ENCODE measurements around the gene CYP4V2.
"Not testable (repeated sequence)": the region's sequence is repeated elsewhere in the genome, so short reads cannot be mapped to it uniquely, and the experiment has no call there.

CYP4V2 gene

GRCh38 chr4:186227744-186228513, 36.6 kb downstream of the CYP4V2 start:
- no peak for DNase-seq (ENCODE audit: low read depth in 3 of 3, low spot score in 1 of 3)

GRCh38 chr4:186228514-186228894, 37.1 kb downstream of the CYP4V2 start:
- DNase-seq (ENCODE audit: low read depth in 3 of 3, low spot score in 1 of 3), result no peak

GRCh38 chr4:186234367-186234766, 43.0 kb downstream of the CYP4V2 start:
- no peak for DNase-seq (ENCODE audit: low read depth in 3 of 3, low spot score in 1 of 3)

DNA sequence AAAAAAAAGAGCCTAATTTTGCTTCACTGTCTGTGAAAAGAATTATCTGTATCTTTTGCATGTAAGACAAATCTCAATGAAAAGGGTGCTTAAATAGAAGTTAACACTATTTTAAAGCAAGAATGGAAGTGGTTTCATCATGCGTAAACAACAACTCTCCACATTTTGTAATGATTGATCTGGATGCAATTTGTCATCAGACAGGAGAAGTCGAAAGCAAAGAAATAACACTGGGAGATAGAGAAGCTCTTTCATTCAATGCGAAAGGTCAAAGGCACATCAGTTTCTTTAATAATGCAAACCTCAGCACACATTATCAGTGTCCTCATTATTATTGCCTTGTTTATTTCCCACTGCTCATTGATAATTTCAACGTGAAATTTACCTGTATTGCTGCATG, 44.8 kb downstream of the CYP4V2 start:
- DNase-seq (ENCODE audit: low read depth in 3 of 3, low spot score in 1 of 3), result no peak

- DNase-seq (ENCODE audit: low read depth in 3 of 3, low spot score in 1 of 3), result no peak
Observed at GRCh38 chr4:186240452-186240847, 49.1 kb downstream of the CYP4V2 start.

DNA sequence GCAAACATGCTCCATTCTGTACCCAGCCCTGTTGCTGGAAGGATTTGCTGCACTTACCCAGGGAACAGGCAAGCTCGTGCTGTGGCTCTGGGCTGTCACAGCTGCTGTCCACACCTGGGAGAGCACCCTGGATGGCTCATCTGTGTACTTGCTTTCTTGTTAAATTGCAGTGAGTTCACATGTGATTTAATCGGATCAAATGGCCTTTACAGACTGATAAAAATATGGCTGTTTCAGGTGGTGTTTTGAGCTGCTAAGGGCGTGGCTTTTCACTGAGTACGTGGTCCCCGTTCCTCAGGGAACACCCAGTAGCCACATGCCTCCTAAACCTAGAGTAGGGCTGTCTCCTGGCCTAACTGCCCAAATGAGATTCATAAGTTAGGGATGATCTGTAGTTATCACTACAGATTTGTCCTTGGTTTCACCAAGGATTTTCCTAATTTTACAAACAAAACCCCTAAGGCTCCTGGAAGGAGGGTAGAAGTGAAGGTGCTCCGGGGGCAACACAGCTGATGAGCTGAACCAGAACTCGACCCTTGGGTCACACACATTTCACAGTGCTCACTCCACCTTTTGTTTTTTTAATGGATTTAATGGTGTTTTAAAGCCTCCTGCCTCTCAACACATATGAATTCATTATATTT, 49.6 kb downstream of the CYP4V2 start:
- no peak for DNase-seq (ENCODE audit: low read depth in 3 of 3, low spot score in 1 of 3)

DNA sequence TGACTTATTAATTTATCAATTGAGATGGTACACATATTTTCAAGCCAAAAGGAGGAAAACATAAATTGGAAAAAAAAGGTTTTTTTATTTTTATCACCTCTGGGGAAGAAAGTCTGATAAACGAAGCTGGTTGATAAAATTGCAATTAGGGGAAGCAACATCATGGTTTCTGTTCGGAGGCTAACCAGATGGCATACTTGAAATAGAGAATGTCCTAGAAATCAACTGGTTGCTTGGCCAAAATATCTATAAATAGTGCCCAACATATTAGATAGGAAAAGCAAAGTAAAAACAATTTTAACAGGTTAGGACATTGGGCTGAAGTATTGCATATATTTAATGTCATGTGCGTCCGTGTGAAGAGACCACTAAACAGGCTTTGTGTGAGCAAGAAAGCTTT, 50.2 kb downstream of the CYP4V2 start:
- DNase-seq (ENCODE audit: low read depth in 3 of 3, low spot score in 1 of 3), result no peak

DNA sequence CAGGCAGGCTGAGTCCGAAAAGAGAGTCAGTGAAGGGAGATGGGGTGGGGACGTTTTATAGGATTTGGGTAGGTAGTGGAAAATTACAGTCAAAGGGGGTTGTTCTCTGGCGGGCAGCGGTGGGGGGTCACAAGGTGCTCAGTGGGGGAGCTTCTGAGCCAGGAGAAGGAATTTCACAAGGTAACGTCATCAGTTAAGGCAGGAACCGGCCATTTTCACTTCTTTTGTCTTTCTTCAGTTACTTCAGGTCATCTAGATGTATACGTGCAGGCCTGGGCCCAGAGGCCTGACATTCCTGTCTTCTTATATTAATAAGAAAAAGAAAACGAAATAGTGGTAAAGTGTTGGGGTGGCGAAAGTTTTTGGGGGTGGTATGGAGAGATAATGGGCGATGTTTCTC, 50.7 kb downstream of the CYP4V2 start:
- not testable (repeated sequence) for DNase-seq (ENCODE audit: low read depth in 3 of 3, low spot score in 1 of 3)

GRCh38 chr4:186243331-186243730, 52.0 kb downstream of the CYP4V2 start:
- no peak for DNase-seq (ENCODE audit: low read depth in 3 of 3, low spot score in 1 of 3)

GRCh38 chr4:186244835-186245234, 53.5 kb downstream of the CYP4V2 start:
- DNase-seq (ENCODE audit: low read depth in 3 of 3, low spot score in 1 of 3), result no peak

DNA sequence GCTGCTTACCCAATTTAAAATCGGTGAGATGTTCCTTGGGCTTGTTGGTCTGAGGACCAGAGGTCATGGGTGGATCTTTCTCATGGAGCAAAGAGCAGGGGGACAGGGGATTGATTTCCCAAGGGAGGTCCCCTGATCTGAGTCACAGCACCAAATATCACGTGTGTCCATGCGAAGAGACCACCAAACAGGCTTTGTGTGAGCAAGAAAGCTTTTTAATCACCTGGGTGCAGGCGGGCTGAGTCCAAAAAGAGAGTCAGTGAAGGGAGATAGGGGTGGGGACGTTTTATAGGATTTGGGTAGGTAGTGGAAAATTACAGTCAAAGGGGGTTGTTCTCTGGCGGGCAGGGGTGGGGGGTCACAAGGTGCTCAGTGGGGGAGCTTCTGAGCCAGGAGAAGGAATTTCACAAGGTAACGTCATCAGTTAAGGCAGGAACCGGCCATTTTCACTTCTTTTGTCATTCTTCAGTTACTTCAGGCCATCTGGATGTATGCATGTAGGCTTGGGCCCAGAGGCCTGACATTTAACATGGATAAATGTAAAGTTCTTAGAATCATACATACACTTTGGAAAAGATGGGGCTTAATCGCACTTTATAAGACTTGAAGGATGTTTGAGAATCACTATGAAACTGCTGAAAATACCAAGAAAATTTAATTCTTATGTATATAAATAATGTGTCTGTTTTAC, 55.8 kb downstream of the CYP4V2 start:
- not testable (repeated sequence) for DNase-seq (ENCODE audit: low read depth in 3 of 3, low spot score in 1 of 3)

- no peak for DNase-seq (ENCODE audit: low read depth in 3 of 3, low spot score in 1 of 3)
Observed at GRCh38 chr4:186248643-186249042, 57.3 kb downstream of the CYP4V2 start.

DNA sequence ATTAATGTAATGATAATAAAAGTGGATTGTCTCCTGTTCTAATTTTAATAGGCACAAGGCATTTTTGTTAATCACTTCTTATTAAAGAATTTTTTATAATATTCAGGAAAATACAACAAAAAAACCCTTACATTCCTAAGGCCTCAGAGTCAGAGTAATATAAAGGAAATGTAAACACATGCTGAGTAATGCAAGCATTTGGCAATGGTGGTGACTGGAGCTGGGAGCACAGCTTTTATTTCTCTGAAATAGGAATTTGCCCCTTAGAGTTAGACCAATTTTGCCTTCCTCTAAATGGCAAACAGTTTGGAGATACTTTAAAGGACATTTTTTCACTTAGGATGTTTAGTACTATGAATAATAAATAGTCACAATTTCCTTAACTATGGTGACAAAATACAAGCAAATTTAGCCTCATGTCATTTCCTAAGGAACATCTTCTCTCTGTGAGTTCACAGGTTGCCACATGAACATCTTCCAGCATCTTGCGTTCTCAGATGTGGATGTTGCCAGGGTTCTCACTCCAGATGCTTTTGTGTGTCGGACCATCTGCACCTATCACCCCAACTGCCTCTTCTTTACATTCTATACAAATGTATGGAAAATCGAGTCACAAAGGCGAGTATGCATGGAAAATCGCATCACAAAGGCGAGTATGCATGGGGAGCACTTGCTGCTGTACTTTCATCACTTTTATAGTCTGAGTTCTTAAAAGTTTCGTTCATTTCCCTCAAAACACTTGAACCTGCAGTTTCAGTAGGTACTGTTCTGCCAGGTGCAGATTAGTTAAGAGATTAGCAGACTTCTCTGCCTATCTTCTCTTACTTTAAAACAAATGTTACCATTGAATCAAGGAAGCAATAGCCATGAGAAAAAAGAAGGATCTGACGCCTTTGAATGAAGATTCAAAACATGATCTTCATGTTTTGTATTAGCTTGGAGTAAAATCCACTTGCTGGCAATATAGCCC, 58.7 kb downstream of the CYP4V2 start:
- no peak for DNase-seq (ENCODE audit: low read depth in 3 of 3, low spot score in 1 of 3)

DNA sequence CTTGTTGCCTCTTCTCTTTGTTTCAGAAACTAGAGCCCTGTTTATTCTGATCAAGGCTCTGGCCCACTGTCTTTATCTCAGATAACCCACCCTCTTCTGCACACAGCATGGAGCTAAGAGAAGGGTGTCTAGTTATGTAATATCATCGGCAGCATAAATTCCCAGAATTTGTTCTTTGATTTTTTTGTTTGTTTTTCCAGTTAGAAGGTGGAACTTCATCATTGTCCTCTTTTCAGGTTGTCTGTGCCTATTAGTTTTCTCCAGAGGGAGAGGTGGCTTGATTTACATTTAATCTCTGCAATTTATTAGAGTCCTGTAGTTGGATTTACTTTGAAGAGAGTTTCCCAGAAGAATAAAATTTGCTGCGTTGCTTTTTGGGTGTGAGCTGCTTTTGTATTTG, 59.4 kb downstream of the CYP4V2 start:
- no peak for DNase-seq (ENCODE audit: low read depth in 3 of 3, low spot score in 1 of 3)

GRCh38 chr4:186255122-186255521, 63.8 kb downstream of the CYP4V2 start:
- no peak for DNase-seq (ENCODE audit: low read depth in 3 of 3, low spot score in 1 of 3)

DNA sequence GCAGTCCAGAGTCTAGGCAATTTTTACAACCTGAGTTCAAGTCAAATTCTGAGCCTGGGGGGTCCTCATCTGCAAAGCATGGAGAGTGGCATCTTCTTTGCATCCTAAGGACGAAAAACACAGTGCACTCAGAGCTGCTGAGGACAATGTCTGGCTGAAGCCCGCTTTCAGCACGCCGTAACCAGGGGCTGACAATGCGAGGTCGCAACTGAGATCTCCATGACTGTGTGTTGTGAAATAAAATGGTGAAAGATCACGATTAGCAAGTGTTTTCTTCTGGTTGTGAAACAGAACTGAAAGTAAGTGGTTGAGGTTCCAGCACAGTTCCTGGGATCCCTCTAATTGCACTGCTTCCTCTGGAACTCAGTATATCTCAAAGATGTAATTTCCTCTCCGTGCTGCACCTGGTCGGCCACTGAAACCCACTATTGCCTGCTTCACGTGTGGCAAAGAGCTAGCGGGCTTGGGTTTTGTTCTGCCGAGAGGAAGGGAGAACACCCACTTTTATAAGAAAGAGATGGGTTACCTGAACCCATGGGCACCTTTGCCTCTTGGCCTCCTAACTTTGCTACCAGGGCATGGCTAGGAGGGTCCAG, 66.9 kb downstream of the CYP4V2 start:
- DNase-seq (ENCODE audit: low read depth in 3 of 3, low spot score in 1 of 3), result no peak

- no peak for DNase-seq (ENCODE audit: low read depth in 3 of 3, low spot score in 1 of 3)
Observed at GRCh38 chr4:186260117-186260503, 68.7 kb downstream of the CYP4V2 start.

Data from stimulated activated CD4-positive, alpha-beta T cell treated with anti-CD3 and anti-CD28 coated beads, TNF-alpha, amount 100 ng/mL, for 1 hour (primary cell).